DMS53 (cell line): ENCODE measurements around the gene TNNC2.
A peak's percentile ranks its signal among the peaks of the same experiment; 100 is the strongest.
"Not testable (repeated sequence)": the region's sequence is repeated elsewhere in the genome, so short reads cannot be mapped to it uniquely, and the experiment has no call there.

Experiments
- DNase-seq: peaks from one replicate; lab custom pipeline; 2025; lab: John Stamatoyannopoulos, UW

The TNNC2 gene

DNA sequence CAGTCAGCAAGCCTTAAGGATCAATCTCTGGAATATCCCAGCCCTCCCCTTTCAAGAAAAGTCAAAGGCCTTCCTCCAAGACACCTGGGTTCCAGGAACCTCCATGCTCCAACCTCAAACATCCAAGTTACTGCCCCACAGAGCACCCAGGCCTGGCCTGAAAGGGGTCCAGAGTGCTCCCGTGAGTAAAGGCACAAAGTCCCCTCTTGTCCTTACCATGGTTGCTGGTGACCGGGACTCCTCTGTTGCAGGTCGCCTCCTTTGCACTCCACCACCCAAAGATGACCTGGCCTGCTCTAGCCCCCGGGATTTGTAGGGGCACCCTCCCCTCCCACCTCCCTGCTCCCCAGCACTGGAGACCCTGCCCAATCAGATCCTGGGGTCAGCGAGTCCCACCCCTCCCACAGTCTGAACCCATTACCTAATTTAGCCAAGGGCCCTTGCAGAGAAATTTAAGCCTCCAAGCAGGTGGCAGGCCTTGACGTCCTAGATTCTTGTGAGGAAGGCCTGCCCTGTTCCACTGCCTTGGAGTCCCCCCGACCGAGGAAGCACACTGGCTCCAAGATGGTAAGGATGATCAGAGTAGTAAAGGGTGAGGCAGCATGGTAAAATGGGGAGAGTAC, at the start of gene TNNC2:
TNNC2 (minus strand) TSS at position 283 of the 623 bp plus-strand sequence; CDS start at position 219, 64 bp downstream.
- no peak for DNase-seq

DNA sequence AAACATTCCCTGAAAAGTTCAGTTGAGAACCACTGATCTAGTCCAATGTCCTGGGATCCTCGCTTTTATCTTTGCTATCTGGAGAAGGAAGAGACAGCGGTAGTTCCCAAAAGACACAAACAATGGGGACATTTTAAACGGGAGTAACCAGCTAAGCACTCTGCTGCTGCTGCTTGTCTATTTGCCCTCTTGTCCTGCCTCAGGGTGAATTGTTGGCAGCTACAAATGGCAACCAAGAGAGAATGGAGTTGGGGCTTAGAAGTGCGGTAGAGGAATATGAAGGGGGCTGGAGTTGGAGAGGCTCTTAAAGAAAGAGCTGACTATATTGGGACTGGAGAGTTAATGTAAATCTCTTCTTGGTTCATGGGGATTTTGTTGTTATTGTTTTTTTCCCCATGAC, 47.5 kb upstream of the TNNC2 start:
- no peak for DNase-seq

DNA sequence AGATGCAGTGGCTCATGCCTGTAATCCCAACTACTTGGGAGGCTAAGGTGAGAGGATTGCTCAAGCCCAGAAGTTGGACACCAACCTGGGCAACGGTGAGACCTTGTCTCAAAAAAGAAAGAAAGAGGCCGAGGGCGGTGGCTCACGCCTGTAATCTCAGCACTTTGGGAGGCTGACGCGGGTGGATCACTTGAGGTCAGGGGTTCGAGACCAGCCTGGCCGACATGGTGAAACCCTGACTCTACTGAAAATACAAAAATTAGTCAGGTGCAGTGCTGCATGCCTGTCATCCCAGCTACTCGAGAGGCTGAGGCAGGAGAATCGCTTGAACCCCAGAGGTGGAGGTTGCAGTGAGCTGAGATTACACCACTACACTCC, 47.0 kb upstream of the TNNC2 start:
- not testable (repeated sequence) for DNase-seq

GRCh38 chr20:45873409-45874103, 46.4 kb upstream of the TNNC2 start:
- no peak for DNase-seq

- DNase-seq: peak; percentile 49
Measured at GRCh38 chr20:45872626-45873025, 45.5 kb upstream of the TNNC2 start.

DNA sequence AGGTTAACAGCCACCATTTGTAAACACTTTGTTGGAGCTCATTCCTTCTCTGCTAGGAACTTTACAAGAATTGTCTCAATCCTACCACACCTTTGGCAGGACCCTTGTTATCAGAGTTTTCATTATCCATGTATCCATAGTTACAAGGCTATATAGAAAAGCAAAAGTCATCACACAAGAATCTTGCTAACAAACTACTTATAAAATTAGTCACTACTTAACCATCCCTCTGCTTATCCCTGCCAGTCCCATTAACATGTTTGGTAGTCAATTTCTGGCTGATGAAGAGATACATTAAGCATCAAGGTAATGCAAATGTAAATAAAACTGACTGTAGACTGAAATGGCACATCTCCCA, 40.7 kb upstream of the TNNC2 start:
- no peak for DNase-seq

GRCh38 chr20:45867136-45867818, 40.2 kb upstream of the TNNC2 start:
- no peak for DNase-seq

GRCh38 chr20:45866454-45866853, 39.3 kb upstream of the TNNC2 start:
- no peak for DNase-seq

- peak; percentile 38 for DNase-seq
Measured at GRCh38 chr20:45863543-45864470, 36.7 kb upstream of the TNNC2 start.

- peak; percentile 85 for DNase-seq
Measured at GRCh38 chr20:45861221-45862075, 34.3 kb upstream of the TNNC2 start.

GRCh38 chr20:45860560-45861220, 33.6 kb upstream of the TNNC2 start:
- DNase-seq: peak; percentile 50

GRCh38 chr20:45859916-45860315, 32.8 kb upstream of the TNNC2 start:
- DNase-seq: no peak

GRCh38 chr20:45857882-45858216, 30.7 kb upstream of the TNNC2 start:
- peak; percentile 81 for DNase-seq

- peak; percentile 100 for DNase-seq
Measured at GRCh38 chr20:45857114-45857881, 30.2 kb upstream of the TNNC2 start, which contains the start of the genes ACOT8 and ZSWIM3. Gene ACOT8, minus strand, starts transcription at chr20:45857392. Its CDS starts 77 bp downstream, at chr20:45857315. Gene ZSWIM3, plus strand, starts transcription at chr20:45857614. Its CDS starts 212 bp downstream, at chr20:45857826.

DNA sequence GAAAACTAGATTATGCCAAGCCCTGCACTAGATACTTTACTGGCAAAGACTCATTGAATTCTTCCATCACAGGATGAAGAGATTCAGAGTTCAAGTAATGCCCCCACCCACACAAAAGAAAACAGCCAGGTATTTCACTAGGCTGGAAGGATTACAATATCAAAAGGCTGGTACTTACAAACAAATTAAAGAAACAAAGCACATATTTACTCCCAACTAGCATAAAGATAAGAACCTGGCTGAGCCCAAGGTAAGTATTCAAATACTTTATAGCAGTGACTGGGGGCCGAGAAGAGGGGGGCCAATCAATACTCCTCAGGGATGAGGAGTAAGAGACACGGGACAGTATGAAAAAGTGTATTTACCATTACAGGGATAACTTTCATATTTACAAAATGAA, 26.4 kb upstream of the TNNC2 start:
- DNase-seq: no peak

DNA sequence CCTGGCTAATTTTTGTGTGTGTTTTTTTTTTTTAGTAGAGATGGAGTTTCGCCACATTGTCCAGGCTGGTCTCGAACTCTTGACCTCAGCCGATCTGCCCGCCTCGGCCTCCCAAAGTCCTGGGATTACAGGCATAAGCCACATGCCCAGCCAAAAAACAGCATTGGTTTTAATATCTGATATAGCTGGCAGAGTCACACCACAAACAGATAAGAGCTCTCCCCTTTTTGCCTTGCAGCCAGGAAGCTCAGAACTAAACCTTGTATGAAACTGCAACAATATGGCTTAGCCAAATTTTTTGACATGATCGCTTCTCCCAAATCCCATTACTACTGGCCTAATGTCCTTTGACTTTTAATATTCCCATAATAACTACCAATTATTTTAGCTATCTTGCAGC, 25.2 kb upstream of the TNNC2 start:
- DNase-seq: no peak

- DNase-seq: no peak
Measured at GRCh38 chr20:45851501-45851900, 24.4 kb upstream of the TNNC2 start.

DNA sequence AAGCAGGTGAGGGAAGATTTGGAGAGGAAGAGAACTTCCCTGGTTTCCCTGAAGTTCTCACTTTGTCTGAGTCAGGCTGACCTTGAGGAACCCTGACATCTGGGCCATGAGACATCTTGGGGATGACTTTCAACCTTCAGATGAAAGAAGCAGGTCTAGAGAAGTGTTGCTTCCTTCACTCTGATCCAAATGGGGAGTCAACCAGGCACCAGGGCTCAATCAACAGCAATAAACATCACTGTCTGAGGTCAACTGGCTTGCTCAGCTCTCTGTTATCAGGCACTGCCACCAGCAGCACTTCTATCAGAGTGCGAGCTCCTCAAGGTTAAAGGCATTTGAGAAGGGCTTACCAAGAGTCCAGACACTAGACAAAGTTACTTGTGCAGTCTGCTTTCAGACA, 23.8 kb upstream of the TNNC2 start:
- no peak for DNase-seq

- DNase-seq: no peak
Measured at GRCh38 chr20:45850238-45850637, 23.1 kb upstream of the TNNC2 start.
